PC-3 (cell line): ENCODE data around the gene KCNK2. TPM values are rescaled to one million over a fixed set of nuclear protein-coding genes. Genes with fewer than 3 reads are reported as not detected.

Experiments
- ATAC-seq: fragments of 200-7000 bp; cut with Tn5 transposase; 2 replicates; pipeline ENCODE4 v1.9.1; 2020; ENCODE audit warnings: mild to moderate bottlenecking, moderate library complexity
- BruUV-seq: library from RNA; stranded (reverse); fragments of 400-500 nt; replicated peaks from 2 replicates; lab custom pipeline; 2021; lab: Mats Ljungman, UMichigan
- CTCF ChIA-PET: fragments of 300-600 bp; sonication (Branson Sonifier 250); formaldehyde crosslinking; loops from one replicate; lab custom pipeline; 2022; ENCODE audit warnings: antibody characterized with exemption; lab: Charles Lee
- POLR2A ChIA-PET: fragments of 300-600 bp; sonication (Branson Sonifier 250); formaldehyde crosslinking; loops from one replicate; lab custom pipeline; 2022; ENCODE audit warnings: antibody characterized with exemption; ENCODE audit not compliant: unreplicated experiment; lab: Charles Lee
- DNase-seq: peaks from one replicate; pipeline ENCODE4 v3.0.0-alpha.2; 2015
- H2AFZ ChIP-seq: fragments of 300-600 bp; sonication (generic); 2 replicates; pipeline ENCODE4 v1.6.0; 2016; ENCODE audit warnings: antibody characterized with exemption, low read length
- H3F3A ChIP-seq: fragments of 300-600 bp; sonication (generic); one replicate; pipeline ENCODE4 v1.6.0; 2017; ENCODE audit warnings: antibody characterized with exemption, low read length, control low read depth, mild to moderate bottlenecking; ENCODE audit not compliant: unreplicated experiment
- H3K27ac ChIP-seq: fragments of 300-600 bp; sonication (generic); 2 replicates; pipeline ENCODE4 v1.5.1; 2016; ENCODE audit warnings: mild to moderate bottlenecking, low read length
- H3K27me3 ChIP-seq: fragments of 300-600 bp; sonication (generic); 2 replicates; pipeline ENCODE4 v1.6.1; 2016; ENCODE audit warnings: low read length, mixed read lengths
- H3K36me3 ChIP-seq: fragments of 300-600 bp; sonication (generic); 2 replicates; pipeline ENCODE4 v1.6.1; 2016; ENCODE audit warnings: low read depth, mixed run types, low read length, mixed read lengths
- H3K4me1 ChIP-seq: fragments of 300-600 bp; sonication (generic); 2 replicates; pipeline ENCODE4 v1.5.1; 2016; ENCODE audit warnings: low read length; ENCODE audit not compliant: insufficient read depth
- H3K4me2 ChIP-seq: fragments of 300-600 bp; sonication (generic); 2 replicates; pipeline ENCODE4 v1.6.0; 2016; ENCODE audit warnings: low read length
- H3K4me3 ChIP-seq: fragments of 300-600 bp; sonication (generic); 2 replicates; pipeline ENCODE4 v1.5.1; 2016; ENCODE audit warnings: mild to moderate bottlenecking, low read length, mixed read lengths
- H3K79me2 ChIP-seq: fragments of 300-600 bp; sonication (generic); 2 replicates; pipeline ENCODE4 v1.6.1; 2017; ENCODE audit warnings: low read length, mixed read lengths
- H3K9ac ChIP-seq: fragments of 300-600 bp; sonication (generic); 2 replicates; pipeline ENCODE4 v1.6.0; 2016; ENCODE audit warnings: mild to moderate bottlenecking, low read length
- H3K9me2 ChIP-seq: fragments of 300-600 bp; sonication (generic); replicated peaks from 2 replicates; pipeline ENCODE4 v1.6.1; 2016; ENCODE audit warnings: mixed run types, low read length, mixed read lengths
- H3K9me3 ChIP-seq: fragments of 300-600 bp; sonication (generic); 2 replicates; pipeline ENCODE4 v1.6.1; 2016; ENCODE audit warnings: low read length, mixed read lengths
- H4K20me1 ChIP-seq: fragments of 300-600 bp; sonication (generic); 2 replicates; pipeline ENCODE4 v1.6.1; 2016; ENCODE audit warnings: low read length, mixed read lengths
- CTCF ChIP-seq: fragments of 300-600 bp; sonication (generic); conservative IDR thresholded peaks from 2 replicates; pipeline ENCODE4 v1.5.1; 2017; ENCODE audit warnings: antibody characterized with exemption, low read depth, mild to moderate bottlenecking, low read length
- EZH2 ChIP-seq: fragments of 300-600 bp; sonication (generic); IDR thresholded peaks from one replicate; pipeline ENCODE4 v1.6.1; 2017; ENCODE audit warnings: antibody characterized with exemption, mild to moderate bottlenecking, low read length; ENCODE audit not compliant: unreplicated experiment
- EZH2phosphoT487 ChIP-seq: fragments of 300-600 bp; sonication (generic); IDR thresholded peaks from 2 replicates; pipeline ENCODE4 v1.6.1; 2018; ENCODE audit warnings: mild to moderate bottlenecking, antibody characterized with exemption, low read length, borderline replicate concordance
- intact Hi-C: fragments of 100-400 bp; cut with micrococcal nuclease; formaldehyde crosslinking; loops from 2 replicates; pipeline ENCODE4 v1.9.0; 2023
- total RNA-seq: library from RNA; depleted of rRNA; stranded (reverse); fragments of >200 nt; gene quantifications from 2 replicates; pipeline ENCODE4 v1.2.3, GENCODE V29; 2014

KCNK2 gene
- total RNA-seq, 1 experiment from 2014 or later = not detected

GRCh38 chr1:215084621-215085020, 2.1 kb downstream of the KCNK2 start:
- CTCF ChIA-PET = interaction anchor here (0.5 to 1.4 kb wide), 2 partner anchors 8 to 433 kb away, joined by 3 read pairs; no protein-coding TSS in a partner anchor
- no TSS peak for BruUV-seq
- H3K36me3 ChIP-seq = no peaks in the 10 kb centered on the region

GRCh38 chr1:215087603-215088002, 5.1 kb downstream of the KCNK2 start:
- TF ChIP-seq EZH2phosphoT487 = no peak
- no peak for TF ChIP-seq EZH2
- no peak for TF ChIP-seq CTCF
- Histone ChIP-seq H3K9ac (no peak overlapping the region), H3K9me2 (no peaks in the 10 kb centered on the region), H3F3A (no peaks in the 10 kb centered on the region), H3K27ac (no peak overlapping the region), H3K4me2 (no peak overlapping the region), H3K27me3 (peaks cover 39% of the 10 kb centered on the region), H3K36me3 (no peaks in the 10 kb centered on the region), H2AFZ (no peak overlapping the region), H3K9me3 (no peaks in the 10 kb centered on the region), H3K4me3 (no peak overlapping the region), H4K20me1 (no peaks in the 10 kb centered on the region), H3K4me1 (peaks cover 11% of the 10 kb centered on the region; the same call in 1 of the 2 replicates), H3K79me2 (no peaks in the 10 kb centered on the region)
- ChIA-PET CTCF (no interaction called here), POLR2A (no interaction called here)
- BruUV-seq = no TSS peak
- ATAC-seq = no peak; the same call in 1 of the 2 replicates
- peak; percentile 22 for DNase-seq
- intact Hi-C loops = no loop called here

More at GRCh38 chr1:215084621-215085020, 2.1 kb downstream of the KCNK2 start:
- peaks cover 11% of the 10 kb centered on the region; the same call in 1 of the 2 replicates for H3K4me1 ChIP-seq
- TF ChIP-seq CTCF (no peak), EZH2 (no peak), EZH2phosphoT487 (no peak)
- no peak overlapping the region for H3K9ac ChIP-seq
- H3K9me2 ChIP-seq = no peaks in the 10 kb centered on the region
- no peak overlapping the region for H3K4me3 ChIP-seq
- no peak overlapping the region for H3K27ac ChIP-seq
- ATAC-seq (no peak), DNase-seq (no peak)
- intact Hi-C loops = no loop called here
- no peaks in the 10 kb centered on the region for H3K79me2 ChIP-seq
- no peaks in the 10 kb centered on the region for H3F3A ChIP-seq
- no peak overlapping the region for H3K4me2 ChIP-seq
- H4K20me1 ChIP-seq = no peaks in the 10 kb centered on the region
- H2AFZ ChIP-seq = no peak overlapping the region
- POLR2A ChIA-PET = no interaction called here
- H3K9me3 ChIP-seq = no peaks in the 10 kb centered on the region
- H3K27me3 ChIP-seq = peaks cover 51% of the 10 kb centered on the region

GRCh38 chr1:215094381-215094780, 11.8 kb downstream of the KCNK2 start:
- no peaks in the 10 kb centered on the region for H3K36me3 ChIP-seq
- H3K4me3 ChIP-seq = no peak overlapping the region
- no peak overlapping the region for H3K27ac ChIP-seq
- DNase-seq (no peak), ATAC-seq (no peak)
- intact Hi-C loops = no loop called here
- no peaks in the 10 kb centered on the region for H3K9me3 ChIP-seq
- no peaks in the 10 kb centered on the region for H3F3A ChIP-seq
- no peak overlapping the region for H3K4me2 ChIP-seq
- H3K9ac ChIP-seq = no peak overlapping the region
- CTCF ChIA-PET = no interaction called here
- H3K27me3 ChIP-seq = peaks cover 4% of the 10 kb centered on the region; the same call in 1 of the 2 replicates
- BruUV-seq = no TSS peak
- H3K79me2 ChIP-seq = no peaks in the 10 kb centered on the region
- TF ChIP-seq CTCF = no peak
- TF ChIP-seq EZH2 = no peak
- TF ChIP-seq EZH2phosphoT487 = no peak
- no peak overlapping the region for H2AFZ ChIP-seq
- no peaks in the 10 kb centered on the region for H4K20me1 ChIP-seq
- POLR2A ChIA-PET = no interaction called here
- H3K4me1 ChIP-seq = no peaks in the 10 kb centered on the region
- no peaks in the 10 kb centered on the region for H3K9me2 ChIP-seq
